HG02642 (cell line): ENCODE results near the gene HOXA7.

Source experiments
- ATAC-seq: cut with Tn5 transposase; IDR thresholded peaks from one replicate; pipeline ENCODE4 v1.9.1; 2021; ENCODE audit warnings: mild to moderate bottlenecking; ENCODE audit not compliant: unreplicated experiment, poor library complexity

Gene HOXA7

DNA sequence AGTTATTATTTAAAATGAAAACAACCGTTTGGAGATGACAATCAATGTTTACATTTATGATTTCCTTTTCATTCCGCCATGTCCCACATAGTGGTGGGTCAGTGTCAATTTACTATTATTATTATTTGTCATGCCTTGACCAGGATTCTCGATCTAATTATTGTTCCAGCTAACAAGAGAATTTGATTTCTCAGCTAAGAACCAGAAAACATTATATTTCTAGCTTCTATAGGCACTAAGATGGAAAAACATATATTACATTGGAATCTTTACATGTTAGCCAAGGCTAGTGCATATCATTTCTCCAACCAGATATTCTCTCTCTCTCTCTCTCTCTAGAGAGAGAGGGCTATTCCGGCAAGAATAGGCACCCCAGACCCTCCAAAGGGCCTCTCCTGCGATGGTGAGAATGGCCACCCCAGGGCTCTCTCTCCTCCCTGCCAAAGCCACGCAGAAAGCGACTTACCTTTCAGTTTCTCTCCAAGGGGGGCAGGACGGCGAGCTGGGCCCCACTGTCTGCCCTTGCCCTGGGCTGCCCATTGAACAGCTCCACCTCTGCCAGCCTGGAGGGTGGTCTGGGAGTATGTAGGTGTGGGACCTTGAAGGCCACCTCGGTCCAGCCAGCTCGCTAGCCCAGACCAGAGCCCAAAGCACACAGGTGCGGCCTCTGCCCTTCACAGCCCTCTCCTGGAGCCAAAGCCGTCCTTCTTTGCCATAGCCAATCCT lies 6.5 kb downstream of the HOXA7 start:
- no peak for ATAC-seq

- no peak for ATAC-seq
Measured at GRCh38 chr7:27148756-27149641, 7.5 kb downstream of the HOXA7 start.

- no peak for ATAC-seq
Measured at GRCh38 chr7:27148031-27148755, 8.3 kb downstream of the HOXA7 start.

- ATAC-seq = no peak
Measured at GRCh38 chr7:27147199-27148030, 9.1 kb downstream of the HOXA7 start, which contains the start of gene HOXA6. Gene HOXA6 (minus strand): TSS chr7:27147774. CDS start chr7:27147749, 25 bp downstream.

GRCh38 chr7:27146491-27147198 lies 9.8 kb downstream of the HOXA7 start:
- no peak for ATAC-seq

- no peak for ATAC-seq
Measured at GRCh38 chr7:27145914-27146412, 10.5 kb downstream of the HOXA7 start.

DNA sequence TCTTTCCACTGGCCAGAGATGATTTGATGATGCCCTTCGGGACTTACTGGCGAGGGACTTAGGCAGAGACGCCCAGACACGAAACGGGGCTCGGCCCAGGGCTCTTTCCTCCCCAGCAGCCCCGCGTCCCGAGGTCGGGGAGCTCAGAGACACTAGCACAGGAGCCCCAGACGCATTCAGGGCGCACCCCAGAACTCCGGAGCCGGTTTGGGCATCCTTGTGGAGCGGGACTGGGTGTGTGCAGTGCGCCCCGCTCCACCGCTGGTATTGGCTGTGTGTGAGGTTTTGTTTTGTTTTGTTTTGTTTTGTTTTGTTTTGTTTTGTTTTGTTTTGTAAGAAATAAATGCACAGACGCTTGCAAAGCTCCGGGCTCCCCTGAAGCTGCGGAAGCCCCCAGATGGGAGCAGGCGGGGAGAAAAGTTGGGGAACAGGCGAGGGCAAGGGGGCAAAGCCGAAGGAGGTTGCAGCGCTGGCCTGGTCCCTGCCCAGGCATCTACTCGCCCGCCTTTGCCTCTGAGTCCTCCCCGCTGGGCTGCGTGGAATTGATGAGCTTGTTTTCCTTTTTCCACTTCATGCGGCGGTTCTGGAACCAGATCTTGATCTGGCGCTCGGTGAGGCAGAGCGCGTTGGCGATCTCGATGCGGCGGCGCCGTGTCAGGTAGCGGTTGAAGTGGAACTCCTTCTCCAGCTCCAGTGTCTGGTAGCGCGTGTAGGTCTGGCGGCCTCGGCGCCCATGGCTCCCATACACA lies 11.1 kb downstream of the HOXA7 start:
- no peak for ATAC-seq

- ATAC-seq = no peak
Measured at GRCh38 chr7:27144781-27145164, 11.7 kb downstream of the HOXA7 start.

DNA sequence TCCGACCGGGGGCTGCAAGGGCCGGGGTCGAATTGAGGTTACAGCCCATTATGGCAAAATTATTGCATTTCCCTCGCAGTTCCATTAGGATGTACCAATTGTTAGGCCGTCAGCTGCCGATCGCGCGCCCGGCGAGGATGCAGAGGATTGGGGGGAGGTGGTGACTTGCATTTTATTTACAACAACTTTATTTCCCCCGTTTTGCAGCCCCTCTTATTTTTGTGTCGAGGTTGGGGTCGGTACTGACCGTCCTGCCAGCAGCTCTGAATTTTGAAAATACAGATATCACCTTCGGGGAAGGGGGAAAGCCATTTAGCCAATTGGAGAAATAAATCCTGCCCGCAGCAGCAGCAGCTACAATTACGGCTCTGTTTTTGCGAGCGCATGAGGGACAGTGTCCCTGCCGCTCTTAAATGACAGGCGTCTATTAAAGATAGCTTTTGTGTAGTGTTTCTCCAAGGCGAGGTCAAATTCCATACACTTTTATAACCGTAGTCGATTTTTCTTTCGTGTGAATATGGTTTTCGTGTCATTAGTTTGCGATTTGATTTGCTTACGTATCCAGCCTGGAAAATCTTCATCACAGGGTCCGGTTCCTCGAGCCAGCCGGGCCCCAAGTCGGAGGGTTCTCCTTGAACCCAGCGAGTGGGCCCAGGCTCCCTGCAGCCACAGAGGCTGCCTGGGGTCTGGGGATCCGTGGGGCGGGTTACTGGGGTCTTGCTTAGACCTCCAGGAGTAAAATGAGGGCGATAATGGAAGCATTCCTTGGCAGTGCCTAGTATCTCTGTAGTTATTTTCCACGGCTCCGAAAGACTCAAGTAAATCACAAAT lies 12.3 kb downstream of the HOXA7 start:
- ATAC-seq = no peak

GRCh38 chr7:27143023-27143949 lies 13.2 kb downstream of the HOXA7 start, which contains the start of gene HOXA5:
Gene HOXA5 (minus strand): TSS chr7:27143681. CDS start chr7:27143607, 74 bp downstream.
- ATAC-seq = no peak

DNA sequence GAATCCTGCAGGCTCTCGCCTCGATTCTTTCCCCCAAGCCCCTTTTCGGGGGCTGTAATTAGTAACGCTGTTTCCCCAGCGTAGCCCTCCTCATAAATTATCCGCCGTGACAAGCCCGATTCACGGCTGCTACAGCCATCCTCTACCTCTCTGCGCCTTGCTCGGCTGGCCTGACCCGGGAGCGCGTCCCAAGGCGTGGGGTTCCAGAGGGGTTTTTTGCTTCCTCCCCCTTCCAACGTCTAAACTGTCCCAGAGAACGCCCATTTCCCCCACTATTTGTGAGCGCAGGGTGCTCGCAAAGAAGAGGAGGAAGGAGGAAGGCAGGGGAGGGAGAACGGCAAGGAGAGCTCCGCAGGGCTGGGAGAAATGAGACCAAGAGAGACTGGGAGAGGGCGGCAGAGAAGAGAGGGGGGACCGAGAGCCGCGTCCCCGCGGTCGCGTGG lies 13.9 kb downstream of the HOXA7 start:
- no peak for ATAC-seq

- ATAC-seq = no peak
Measured at GRCh38 chr7:27141923-27142579, 14.4 kb downstream of the HOXA7 start.

GRCh38 chr7:27141137-27141922 lies 15.1 kb downstream of the HOXA7 start:
- ATAC-seq = no peak

DNA sequence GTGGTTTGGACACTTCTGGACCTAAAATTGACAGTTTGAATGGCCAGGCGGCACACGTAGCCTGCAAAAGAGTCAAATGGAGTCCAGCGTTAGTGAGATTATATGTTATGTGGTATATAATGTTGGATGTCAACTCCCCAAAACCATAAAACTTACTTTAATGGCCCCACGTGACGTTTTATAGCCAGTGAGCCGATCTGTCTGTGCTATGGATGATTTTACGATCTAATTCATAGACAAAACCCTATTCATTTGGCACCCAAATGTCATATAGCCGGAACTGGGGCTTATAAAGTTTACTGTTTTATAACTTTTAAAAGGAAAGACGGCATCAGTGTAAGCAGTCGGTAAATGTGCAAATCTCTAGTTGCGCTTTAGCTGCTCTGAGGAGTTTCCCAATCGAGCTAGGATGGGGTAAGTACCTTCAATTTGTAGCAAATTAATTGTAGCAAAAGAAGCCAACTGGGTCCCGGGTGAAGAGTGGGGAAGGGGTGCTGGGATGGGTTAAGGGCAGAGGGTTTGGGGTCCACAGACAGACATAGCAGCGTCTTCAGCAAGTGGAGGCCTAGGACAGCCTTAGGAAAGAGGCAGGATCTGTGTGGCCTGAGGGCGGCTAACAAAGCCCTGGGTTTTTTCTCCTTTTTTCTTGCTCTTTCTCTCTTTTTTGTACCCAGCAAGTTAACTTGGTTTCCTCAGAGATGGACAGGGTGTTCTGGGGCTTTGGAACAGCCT lies 16.2 kb downstream of the HOXA7 start:
- no peak for ATAC-seq
